NCI-H2107 (cell line): Measurements from ENCODE around the gene DYNLRB1.

Experiments
- DNase-seq: peaks from one replicate; lab custom pipeline; 2025; lab: John Stamatoyannopoulos, UW

The DYNLRB1 gene

GRCh38 chr20:34579191-34579978 lies 63.2 kb downstream of the DYNLRB1 start:
- no peak for DNase-seq

- no peak for DNase-seq
Measured at GRCh38 chr20:34579979-34580940, 64.0 kb downstream of the DYNLRB1 start.

- no peak for DNase-seq
Measured at GRCh38 chr20:34581341-34582184, 65.3 kb downstream of the DYNLRB1 start.

GRCh38 chr20:34582221-34582620 lies 66.0 kb downstream of the DYNLRB1 start:
- no peak for DNase-seq

GRCh38 chr20:34582911-34583310 lies 66.7 kb downstream of the DYNLRB1 start:
- DNase-seq: no peak

- DNase-seq: no peak
Measured at GRCh38 chr20:34583544-34583943, 67.3 kb downstream of the DYNLRB1 start.

GRCh38 chr20:34585019-34585418 lies 68.8 kb downstream of the DYNLRB1 start:
- DNase-seq: no peak

- DNase-seq: no peak
Measured at GRCh38 chr20:34586488-34587163, 70.4 kb downstream of the DYNLRB1 start.
